Vagina (tissue), 2 donors: Measurements from ENCODE around the gene SMARCA2. TPM values are rescaled to one million over a fixed set of nuclear protein-coding genes. Genes with fewer than 3 reads are reported as not detected.

Experiments
- DNase-seq, 2 donors: peaks; one replicate each; pipeline ENCODE4 v3.0.0-alpha.2; 2017; ENCODE audit errors: extremely low spot score in 2 of 2
- H3K27ac ChIP-seq: fragments of 200-600 bp; sonication (generic); one replicate; pipeline ENCODE4 v1.5.1; 2019
- H3K27me3 ChIP-seq: fragments of 200-600 bp; sonication (generic); one replicate; pipeline ENCODE4 v1.5.1; 2019
- H3K36me3 ChIP-seq, 2 donors: fragments of 200-600 bp; sonication (generic); one replicate each; pipeline ENCODE4 v1.5.1; 2017 to 2019
- H3K4me1 ChIP-seq: fragments of 200-600 bp; sonication (generic); one replicate; pipeline ENCODE4 v1.5.1; 2019
- H3K4me3 ChIP-seq, 2 donors: fragments of 200-600 bp; sonication (generic); 1 replicate in 1 of 2; 2 replicates in 1 of 2; pipeline ENCODE4 v1.5.1; 2016 to 2019
- H3K9me3 ChIP-seq: fragments of 200-600 bp; sonication (generic); one replicate; pipeline ENCODE4 v1.5.1; 2019
- POLR2A ChIP-seq, 2 donors: fragments of 450-650 bp; IDR thresholded peaks; one replicate each; pipeline ENCODE4 v1.6.1; 2017; ENCODE audit warnings: antibody characterized with exemption in 2 of 2, mild to moderate bottlenecking in 2 of 2, moderate library complexity in 2 of 2
- POLR2AphosphoS5 ChIP-seq, 2 donors: sonication (generic); formaldehyde crosslinking; IDR thresholded peaks; one replicate each; pipeline ENCODE4 v1.9.0; 2017; ENCODE audit warnings: antibody characterized with exemption in 2 of 2, mild to moderate bottlenecking in 2 of 2, low read depth in 1 of 2; ENCODE audit not compliant: insufficient read depth in 1 of 2
- intact Hi-C: fragments of 100-400 bp; cut with DNase I; formaldehyde crosslinking; loops from one replicate; pipeline ENCODE4 v1.15.1; 2023
- total RNA-seq: library from RNA; depleted of rRNA; stranded (reverse); fragments of >200 nt; gene quantifications from one replicate; pipeline ENCODE4 v1.2.3, GENCODE V29; 2016
- TF ChIP-seq, protein P1 (sequence below), 3 experiments: fragments of 450-650 bp in 2 of 3; fragments of 200-600 bp in 1 of 3; sonication (generic) in 1 of 3; IDR thresholded peaks; one replicate each; pipeline ENCODE4 v1.5.1; 2017 to 2019; ENCODE audit warnings: antibody characterized with exemption in 3 of 3, mild to moderate bottlenecking in 2 of 3, moderate library complexity in 2 of 3

The SMARCA2 gene
- total RNA-seq, 1 donor from 2014 or later: 98.0 TPM

DNA sequence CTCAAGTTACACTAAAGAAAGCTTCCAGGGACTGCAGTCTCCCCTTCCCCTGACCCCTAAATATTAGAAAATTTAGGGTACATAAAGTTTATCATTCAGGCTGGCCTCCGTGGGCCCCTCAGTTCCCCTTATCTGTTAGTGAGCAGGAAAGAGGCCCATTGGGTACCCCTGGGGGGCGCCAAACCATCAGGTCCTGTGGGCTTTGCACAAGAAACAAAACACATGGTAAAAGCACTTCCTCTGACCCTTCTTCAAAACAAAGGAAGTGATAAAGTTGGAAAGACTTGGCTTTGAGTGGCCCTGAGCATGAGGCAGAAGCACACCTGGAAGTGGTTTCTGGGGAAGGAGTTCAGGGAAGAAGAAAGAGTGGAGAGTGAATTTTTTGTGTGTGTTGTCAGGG is 213.0 kb downstream of the SMARCA2 start:
- intact Hi-C loops: no loop called here
- no peak overlapping the region for H3K27ac ChIP-seq
- no peaks in the 10 kb centered on the region for H3K36me3 ChIP-seq
- DNase-seq: no peak
- TF ChIP-seq POLR2A (IDR thresholded peaks at IDR 0.05): no peak
- TF ChIP-seq POLR2AphosphoS5 (IDR thresholded peaks at IDR 0.05; ENCODE audit: insufficient read depth in 1 of 2, low read depth in 1 of 2): no peak
- TF ChIP-seq, protein P1, sequence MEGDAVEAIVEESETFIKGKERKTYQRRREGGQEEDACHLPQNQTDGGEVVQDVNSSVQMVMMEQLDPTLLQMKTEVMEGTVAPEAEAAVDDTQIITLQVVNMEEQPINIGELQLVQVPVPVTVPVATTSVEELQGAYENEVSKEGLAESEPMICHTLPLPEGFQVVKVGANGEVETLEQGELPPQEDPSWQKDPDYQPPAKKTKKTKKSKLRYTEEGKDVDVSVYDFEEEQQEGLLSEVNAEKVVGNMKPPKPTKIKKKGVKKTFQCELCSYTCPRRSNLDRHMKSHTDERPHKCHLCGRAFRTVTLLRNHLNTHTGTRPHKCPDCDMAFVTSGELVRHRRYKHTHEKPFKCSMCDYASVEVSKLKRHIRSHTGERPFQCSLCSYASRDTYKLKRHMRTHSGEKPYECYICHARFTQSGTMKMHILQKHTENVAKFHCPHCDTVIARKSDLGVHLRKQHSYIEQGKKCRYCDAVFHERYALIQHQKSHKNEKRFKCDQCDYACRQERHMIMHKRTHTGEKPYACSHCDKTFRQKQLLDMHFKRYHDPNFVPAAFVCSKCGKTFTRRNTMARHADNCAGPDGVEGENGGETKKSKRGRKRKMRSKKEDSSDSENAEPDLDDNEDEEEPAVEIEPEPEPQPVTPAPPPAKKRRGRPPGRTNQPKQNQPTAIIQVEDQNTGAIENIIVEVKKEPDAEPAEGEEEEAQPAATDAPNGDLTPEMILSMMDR (IDR thresholded peaks at IDR 0.05): no peak
- no peaks in the 10 kb centered on the region for H3K4me1 ChIP-seq
- no peaks in the 10 kb centered on the region for H3K27me3 ChIP-seq
- no peak overlapping the region for H3K4me3 ChIP-seq
- H3K9me3 ChIP-seq: no peaks in the 10 kb centered on the region

- H3K27me3 ChIP-seq: no peaks in the 10 kb centered on the region
- no peak overlapping the region for H3K27ac ChIP-seq
- no peak for DNase-seq
- no peaks in the 10 kb centered on the region for H3K36me3 ChIP-seq
- TF ChIP-seq POLR2AphosphoS5 (IDR thresholded peaks at IDR 0.05; ENCODE audit: insufficient read depth in 1 of 2, low read depth in 1 of 2): no peak
- no peak for TF ChIP-seq POLR2A (IDR thresholded peaks at IDR 0.05)
- H3K4me3 ChIP-seq: no peak overlapping the region
- no peaks in the 10 kb centered on the region for H3K9me3 ChIP-seq
- H3K4me1 ChIP-seq: no peaks in the 10 kb centered on the region
- intact Hi-C loops: no loop called here
Measured at GRCh38 chr9:2228641-2229040, 213.5 kb downstream of the SMARCA2 start.

GRCh38 chr9:2229109-2229721 is 214.1 kb downstream of the SMARCA2 start:
- TF ChIP-seq POLR2A (IDR thresholded peaks at IDR 0.05) (no peak), POLR2AphosphoS5 (IDR thresholded peaks at IDR 0.05; ENCODE audit: insufficient read depth in 1 of 2, low read depth in 1 of 2) (no peak)
- TF ChIP-seq, protein P1 (IDR thresholded peaks at IDR 0.05): no peak
- Histone ChIP-seq H3K36me3 (no peaks in the 10 kb centered on the region), H3K9me3 (no peaks in the 10 kb centered on the region), H3K27me3 (no peaks in the 10 kb centered on the region), H3K27ac (no peak overlapping the region), H3K4me3 (no peak overlapping the region), H3K4me1 (peaks cover 3% of the 10 kb centered on the region)
- intact Hi-C loops: no loop called here
- no peak for DNase-seq

DNA sequence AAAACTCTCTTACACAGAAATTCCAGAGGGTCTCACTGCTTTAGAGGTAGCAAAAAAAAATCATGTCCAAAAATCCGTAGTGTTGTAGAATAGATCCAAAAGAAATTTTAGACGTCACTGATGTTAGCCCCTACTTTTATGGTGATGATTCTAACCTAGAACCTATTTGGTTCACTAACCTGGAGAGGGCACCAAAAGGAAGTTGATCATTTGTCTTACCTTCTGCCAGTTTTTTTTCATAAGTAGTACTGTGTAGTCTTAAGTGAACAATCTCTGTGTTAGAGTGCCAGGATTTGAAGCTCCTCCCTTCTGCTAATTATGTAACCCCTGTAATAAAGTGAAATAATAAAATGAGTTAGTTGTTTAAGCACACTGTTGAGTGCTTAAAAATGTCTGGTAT is 215.2 kb downstream of the SMARCA2 start:
- no peak for DNase-seq
- Histone ChIP-seq H3K4me3 (no peak overlapping the region), H3K9me3 (no peaks in the 10 kb centered on the region), H3K27me3 (no peaks in the 10 kb centered on the region), H3K27ac (no peak overlapping the region), H3K36me3 (no peaks in the 10 kb centered on the region), H3K4me1 (peaks cover 14% of the 10 kb centered on the region)
- no peak for TF ChIP-seq POLR2AphosphoS5 (IDR thresholded peaks at IDR 0.05; ENCODE audit: insufficient read depth in 1 of 2, low read depth in 1 of 2)
- TF ChIP-seq, protein P1 (IDR thresholded peaks at IDR 0.05): no peak
- no peak for TF ChIP-seq POLR2A (IDR thresholded peaks at IDR 0.05)
- intact Hi-C loops: no loop called here

DNA sequence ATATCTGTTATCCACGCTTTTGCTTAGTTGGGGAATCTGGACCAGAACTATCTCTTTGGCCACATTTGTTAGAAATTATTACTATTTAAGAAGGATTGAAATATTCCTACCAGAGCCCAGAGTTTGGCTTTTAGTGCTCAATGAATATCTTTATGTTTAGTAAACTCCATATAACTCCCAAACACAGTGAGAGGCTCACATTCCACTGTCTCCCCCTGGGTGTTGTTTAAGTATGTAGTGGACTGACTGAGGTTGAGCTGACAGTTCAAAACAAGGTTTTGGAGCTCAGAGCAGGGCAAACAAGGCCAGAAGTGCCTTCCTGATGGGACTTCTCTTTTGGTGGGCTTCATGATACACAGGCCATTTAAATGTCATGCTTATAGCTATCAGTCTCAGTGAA is 216.0 kb downstream of the SMARCA2 start:
- H3K9me3 ChIP-seq: no peaks in the 10 kb centered on the region
- no peaks in the 10 kb centered on the region for H3K27me3 ChIP-seq
- no peak overlapping the region for H3K27ac ChIP-seq
- intact Hi-C loops: no loop called here
- H3K4me3 ChIP-seq: no peak overlapping the region
- TF ChIP-seq, protein P1 (IDR thresholded peaks at IDR 0.05): no peak
- TF ChIP-seq POLR2AphosphoS5 (IDR thresholded peaks at IDR 0.05; ENCODE audit: insufficient read depth in 1 of 2, low read depth in 1 of 2): no peak
- no peak for TF ChIP-seq POLR2A (IDR thresholded peaks at IDR 0.05)
- no peak for DNase-seq
- peaks cover 14% of the 10 kb centered on the region for H3K4me1 ChIP-seq
- no peaks in the 10 kb centered on the region for H3K36me3 ChIP-seq
